OCI-LY1 (cell line): ENCODE measurements around the gene ILF3.

Experiments
- CTCF ChIP-seq: fragments of 200-600 bp; sonication (generic), shearing (Covaris generic); IDR thresholded peaks from 2 replicates; pipeline ENCODE4 v1.5.1; 2017; ENCODE audit warnings: mild to moderate bottlenecking, antibody characterized with exemption, low read length, moderate library complexity, mixed read lengths
- EZH2 ChIP-seq: fragments of 200-600 bp; sonication (generic), shearing (Covaris generic); IDR thresholded peaks from 2 replicates; pipeline ENCODE4 v1.8.0; 2017; ENCODE audit warnings: borderline replicate concordance, mixed run types, mild to moderate bottlenecking, antibody characterized with exemption, low read length, moderate library complexity, mixed read lengths

GRCh38 chr19:10639836-10640235 is 14.3 kb upstream of the ILF3 start:
- TF ChIP-seq CTCF (no peak), EZH2 (no peak)
